PC-9 (cell line): Measurements from ENCODE around the gene DACH2. TPM values are rescaled to one million over a fixed set of nuclear protein-coding genes. Genes with fewer than 3 reads are reported as not detected.

Experiments
- BruUV-seq: library from RNA; stranded (reverse); fragments of 400-500 nt; replicated peaks from 2 replicates; lab custom pipeline; 2021; lab: Mats Ljungman, UMichigan
- CTCF ChIA-PET: fragments of 300-600 bp; sonication (Branson Sonifier 250); formaldehyde crosslinking; loops from one replicate; lab custom pipeline; 2022; ENCODE audit warnings: antibody characterized with exemption; lab: Charles Lee
- POLR2A ChIA-PET: fragments of 300-600 bp; sonication (Branson Sonifier 250); formaldehyde crosslinking; loops from one replicate; lab custom pipeline; 2022; ENCODE audit warnings: antibody characterized with exemption; ENCODE audit not compliant: unreplicated experiment; lab: Charles Lee
- DNase-seq, 2 experiments: peaks; one replicate each; pipeline versions ENCODE4 v3.0.0 to v3.0.0-alpha.2; 2015 to 2022; ENCODE audit warnings: mixed read lengths in 1 of 2
- H2AFZ ChIP-seq: fragments of 200-600 bp; sonication (generic); 2 replicates; pipeline ENCODE4 v1.8.1; 2017; ENCODE audit warnings: antibody characterized with exemption
- H3F3A ChIP-seq: fragments of 200-600 bp; sonication (generic); 2 replicates; pipeline ENCODE4 v1.8.1; 2017; ENCODE audit warnings: antibody characterized with exemption, mild to moderate bottlenecking, low read depth; ENCODE audit not compliant: insufficient read depth
- H3K27ac ChIP-seq: fragments of 200-600 bp; sonication (generic); 2 replicates; pipeline ENCODE4 v1.6.1; 2016; ENCODE audit warnings: mixed run types
- H3K27me3 ChIP-seq: fragments of 200-600 bp; sonication (generic); 2 replicates; pipeline ENCODE4 v1.6.1; 2016; ENCODE audit warnings: low read depth, mixed run types; ENCODE audit not compliant: insufficient read depth
- H3K36me3 ChIP-seq: fragments of 200-600 bp; sonication (generic); 2 replicates; pipeline ENCODE4 v1.6.1; 2016; ENCODE audit warnings: low read depth, mixed run types
- H3K4me1 ChIP-seq: fragments of 200-600 bp; sonication (generic); replicated peaks from 2 replicates; pipeline ENCODE4 v1.6.1; 2016; ENCODE audit warnings: mixed run types; ENCODE audit not compliant: insufficient read depth
- H3K4me2 ChIP-seq: fragments of 200-600 bp; sonication (generic); 2 replicates; pipeline ENCODE4 v1.6.1; 2017; ENCODE audit warnings: mixed run types
- H3K4me3 ChIP-seq: fragments of 200-600 bp; sonication (generic); 2 replicates; pipeline ENCODE4 v1.6.1; 2016; ENCODE audit warnings: mixed run types
- H3K79me2 ChIP-seq: fragments of 200-600 bp; sonication (generic); 2 replicates; pipeline ENCODE4 v1.6.1; 2017; ENCODE audit warnings: low read depth, mixed run types
- H3K9me2 ChIP-seq: fragments of 200-600 bp; sonication (generic); 2 replicates; pipeline ENCODE4 v1.8.1; 2017; ENCODE audit warnings: mild to moderate bottlenecking; ENCODE audit not compliant: insufficient read depth
- H3K9me3 ChIP-seq: fragments of 200-600 bp; sonication (generic); 2 replicates; pipeline ENCODE4 v1.8.1; 2016; ENCODE audit warnings: low read depth; ENCODE audit not compliant: insufficient read depth
- H4K20me1 ChIP-seq: fragments of 200-600 bp; sonication (generic); 2 replicates; pipeline ENCODE4 v1.8.1; 2017; ENCODE audit not compliant: insufficient read depth
- EZH2 ChIP-seq: fragments of 200-600 bp; sonication (generic); IDR thresholded peaks from 2 replicates; pipeline ENCODE4 v1.8.0; 2017; ENCODE audit warnings: antibody characterized with exemption, low read depth
- intact Hi-C: fragments of 100-400 bp; cut with micrococcal nuclease; formaldehyde crosslinking; loops from one replicate; pipeline ENCODE4 v1.10.0; 2022; ENCODE audit not compliant: unreplicated experiment
- total RNA-seq: library from RNA; stranded (reverse); gene quantifications from 2 replicates; pipeline ENCODE4 v1.2.3, GENCODE V29; 2021
- TF ChIP-seq, protein P1 (sequence below): fragments of 200-600 bp; sonication (generic); conservative IDR thresholded peaks from 2 replicates; pipeline ENCODE4 v1.6.1; 2017; ENCODE audit warnings: mixed run types, antibody characterized with exemption, mild to moderate bottlenecking, moderate library complexity

Gene DACH2
- total RNA-seq, 1 experiment from 2014 or later, result not detected

DNA sequence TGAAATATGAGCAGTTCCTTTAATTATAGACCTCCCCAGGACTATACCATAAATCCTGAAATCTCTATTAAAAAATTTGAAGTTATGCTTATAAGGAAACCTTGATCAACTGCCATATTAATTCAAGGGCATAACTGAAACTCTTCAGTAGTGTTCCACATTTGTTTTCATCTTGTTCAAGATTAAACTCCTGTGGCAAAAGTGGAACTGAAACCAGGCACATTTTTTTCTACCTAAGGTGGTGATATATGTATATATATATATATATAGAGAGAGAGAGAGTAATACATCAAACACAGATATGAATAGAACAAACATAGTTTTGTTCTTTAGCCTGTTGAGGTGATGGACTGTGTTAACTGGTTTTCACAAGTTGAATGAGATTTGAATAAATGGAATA is 287.9 kb downstream of the DACH2 start:
- Histone ChIP-seq H3K36me3 (no peaks in the 10 kb centered on the region), H3K4me2 (no peak overlapping the region), H3K9me2 (no peaks in the 10 kb centered on the region), H3F3A (no peaks in the 10 kb centered on the region), H2AFZ (no peak overlapping the region), H3K27me3 (no peaks in the 10 kb centered on the region), H3K4me1 (no peaks in the 10 kb centered on the region), H3K79me2 (no peaks in the 10 kb centered on the region), H4K20me1 (no peaks in the 10 kb centered on the region), H3K9me3 (no peaks in the 10 kb centered on the region), H3K4me3 (no peak overlapping the region), H3K27ac (no peak overlapping the region)
- ChIA-PET CTCF (no interaction called here), POLR2A (no interaction called here)
- no TSS peak for BruUV-seq
- intact Hi-C loops, result no loop called here
- no peak for DNase-seq
- TF ChIP-seq, protein P1, sequence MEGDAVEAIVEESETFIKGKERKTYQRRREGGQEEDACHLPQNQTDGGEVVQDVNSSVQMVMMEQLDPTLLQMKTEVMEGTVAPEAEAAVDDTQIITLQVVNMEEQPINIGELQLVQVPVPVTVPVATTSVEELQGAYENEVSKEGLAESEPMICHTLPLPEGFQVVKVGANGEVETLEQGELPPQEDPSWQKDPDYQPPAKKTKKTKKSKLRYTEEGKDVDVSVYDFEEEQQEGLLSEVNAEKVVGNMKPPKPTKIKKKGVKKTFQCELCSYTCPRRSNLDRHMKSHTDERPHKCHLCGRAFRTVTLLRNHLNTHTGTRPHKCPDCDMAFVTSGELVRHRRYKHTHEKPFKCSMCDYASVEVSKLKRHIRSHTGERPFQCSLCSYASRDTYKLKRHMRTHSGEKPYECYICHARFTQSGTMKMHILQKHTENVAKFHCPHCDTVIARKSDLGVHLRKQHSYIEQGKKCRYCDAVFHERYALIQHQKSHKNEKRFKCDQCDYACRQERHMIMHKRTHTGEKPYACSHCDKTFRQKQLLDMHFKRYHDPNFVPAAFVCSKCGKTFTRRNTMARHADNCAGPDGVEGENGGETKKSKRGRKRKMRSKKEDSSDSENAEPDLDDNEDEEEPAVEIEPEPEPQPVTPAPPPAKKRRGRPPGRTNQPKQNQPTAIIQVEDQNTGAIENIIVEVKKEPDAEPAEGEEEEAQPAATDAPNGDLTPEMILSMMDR, result no peak
- no peak for TF ChIP-seq EZH2

DNA sequence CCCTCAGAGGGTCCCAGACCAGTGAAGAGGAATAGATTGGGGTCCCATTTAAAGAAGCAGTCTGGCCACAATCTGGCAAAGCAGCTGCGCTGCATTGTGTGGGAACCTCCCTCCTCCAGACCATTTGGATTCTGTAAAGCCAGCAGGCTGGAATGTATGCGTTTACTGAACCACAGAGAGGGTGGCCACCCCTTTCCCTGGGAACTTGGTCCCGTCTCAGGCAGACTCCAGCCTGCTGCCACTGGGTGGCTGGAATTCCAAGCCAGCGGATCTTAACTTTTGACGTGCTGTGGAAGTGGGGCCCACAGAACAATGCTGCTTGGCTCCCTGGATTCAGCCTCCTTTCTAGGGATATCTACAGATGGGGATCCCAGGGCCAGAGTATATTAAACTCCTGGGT is 307.2 kb downstream of the DACH2 start:
- no TSS peak for BruUV-seq
- no peak for TF ChIP-seq EZH2
- TF ChIP-seq, protein P1, result no peak

DNA sequence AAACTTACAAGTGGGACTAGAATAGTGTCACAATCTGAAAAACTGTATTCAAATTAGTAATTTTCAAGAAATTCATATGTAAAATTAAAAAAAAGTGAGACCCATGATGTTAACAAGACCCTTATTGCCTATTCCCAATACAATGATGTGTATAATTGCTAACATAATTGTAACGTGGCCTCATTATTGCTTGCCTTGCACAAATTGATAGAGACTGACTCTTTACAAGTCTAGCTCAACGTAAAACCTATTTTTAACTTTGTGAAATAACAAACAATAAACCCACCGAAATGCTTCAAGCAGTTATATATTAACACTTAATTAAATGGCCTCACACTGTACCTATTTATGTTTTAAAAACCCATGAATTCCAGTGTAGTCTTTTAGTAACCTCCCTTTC is 312.5 kb downstream of the DACH2 start:
- Histone ChIP-seq H3F3A (no peaks in the 10 kb centered on the region), H4K20me1 (no peaks in the 10 kb centered on the region), H2AFZ (no peak overlapping the region), H3K4me1 (no peaks in the 10 kb centered on the region), H3K4me3 (no peak overlapping the region), H3K27ac (no peak overlapping the region), H3K4me2 (no peak overlapping the region), H3K36me3 (no peaks in the 10 kb centered on the region), H3K79me2 (no peaks in the 10 kb centered on the region), H3K9me2 (no peaks in the 10 kb centered on the region), H3K9me3 (no peaks in the 10 kb centered on the region), H3K27me3 (no peaks in the 10 kb centered on the region)
- DNase-seq, result no peak
- BruUV-seq, result no TSS peak
- ChIA-PET POLR2A (no interaction called here), CTCF (no interaction called here)
- intact Hi-C loops, result no loop called here
- TF ChIP-seq, protein P1, result no peak
- no peak for TF ChIP-seq EZH2

More for the DNA sequence above, 307.2 kb downstream of the DACH2 start:
- H3K27ac ChIP-seq, result no peak overlapping the region
- H3K36me3 ChIP-seq, result no peaks in the 10 kb centered on the region
- H3K79me2 ChIP-seq, result no peaks in the 10 kb centered on the region
- H3K9me3 ChIP-seq, result no peaks in the 10 kb centered on the region
- no peaks in the 10 kb centered on the region for H3K4me1 ChIP-seq
- CTCF ChIA-PET, result no interaction called here
- POLR2A ChIA-PET, result no interaction called here
- no peak overlapping the region for H2AFZ ChIP-seq
- H4K20me1 ChIP-seq, result no peaks in the 10 kb centered on the region
- DNase-seq, result no peak
- no peak overlapping the region for H3K4me2 ChIP-seq
- intact Hi-C loops, result no loop called here
- no peak overlapping the region for H3K4me3 ChIP-seq
- no peaks in the 10 kb centered on the region for H3F3A ChIP-seq
- H3K27me3 ChIP-seq, result no peaks in the 10 kb centered on the region
- H3K9me2 ChIP-seq, result no peaks in the 10 kb centered on the region
